Measurements from ENCODE around the gene SCRN3. TPM values are rescaled to one million over a fixed set of nuclear protein-coding genes. Genes with fewer than 3 reads are reported as not detected.
"Not testable (repeated sequence)": the region's sequence is repeated elsewhere in the genome, so short reads cannot be mapped to it uniquely, and the experiment has no call there.

The SCRN3 gene
- total RNA-seq, 1 donor from 2014 or later = 18.0 TPM

DNA sequence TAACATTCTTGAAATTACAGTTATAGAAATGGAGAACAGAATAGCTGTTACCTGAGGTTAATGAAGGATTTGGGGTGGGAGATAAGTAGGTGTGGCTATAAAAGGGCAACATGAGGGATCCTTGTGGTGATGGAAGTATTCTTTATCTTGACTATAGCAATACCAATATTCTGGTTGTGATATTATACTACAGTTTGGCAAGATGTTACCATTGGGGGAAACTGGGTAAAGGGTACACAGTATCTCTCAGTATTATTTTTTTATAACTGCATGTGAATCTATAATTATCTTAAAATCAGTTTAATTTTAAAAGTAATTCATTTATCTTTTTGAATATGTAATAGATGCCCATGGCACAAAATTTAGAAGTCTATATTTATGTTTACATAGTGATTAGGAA lies 8.1 kb downstream of the SCRN3 start:
- H3K36me3 Mint-ChIP-seq (ENCODE audit: insufficient read depth) = peaks cover 4% of the 10 kb centered on the region
- H3K9me3 Mint-ChIP-seq (ENCODE audit: low read depth) = peaks cover 3% of the 10 kb centered on the region
- H3K4me3 Mint-ChIP-seq (ENCODE audit: low read depth) = no peak overlapping the region
- DNase-seq (ENCODE audit: low spot score, unreplicated experiment) = no peak
- H3K27me3 Mint-ChIP-seq = no peaks in the 10 kb centered on the region
- H3K4me1 Mint-ChIP-seq (ENCODE audit: low read depth) = no peaks in the 10 kb centered on the region
- TF ChIP-seq, protein P1, sequence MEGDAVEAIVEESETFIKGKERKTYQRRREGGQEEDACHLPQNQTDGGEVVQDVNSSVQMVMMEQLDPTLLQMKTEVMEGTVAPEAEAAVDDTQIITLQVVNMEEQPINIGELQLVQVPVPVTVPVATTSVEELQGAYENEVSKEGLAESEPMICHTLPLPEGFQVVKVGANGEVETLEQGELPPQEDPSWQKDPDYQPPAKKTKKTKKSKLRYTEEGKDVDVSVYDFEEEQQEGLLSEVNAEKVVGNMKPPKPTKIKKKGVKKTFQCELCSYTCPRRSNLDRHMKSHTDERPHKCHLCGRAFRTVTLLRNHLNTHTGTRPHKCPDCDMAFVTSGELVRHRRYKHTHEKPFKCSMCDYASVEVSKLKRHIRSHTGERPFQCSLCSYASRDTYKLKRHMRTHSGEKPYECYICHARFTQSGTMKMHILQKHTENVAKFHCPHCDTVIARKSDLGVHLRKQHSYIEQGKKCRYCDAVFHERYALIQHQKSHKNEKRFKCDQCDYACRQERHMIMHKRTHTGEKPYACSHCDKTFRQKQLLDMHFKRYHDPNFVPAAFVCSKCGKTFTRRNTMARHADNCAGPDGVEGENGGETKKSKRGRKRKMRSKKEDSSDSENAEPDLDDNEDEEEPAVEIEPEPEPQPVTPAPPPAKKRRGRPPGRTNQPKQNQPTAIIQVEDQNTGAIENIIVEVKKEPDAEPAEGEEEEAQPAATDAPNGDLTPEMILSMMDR (IDR thresholded peaks at IDR 0.05; ENCODE audit: unreplicated experiment) = no peak
- H3K27ac Mint-ChIP-seq = no peak overlapping the region

DNA sequence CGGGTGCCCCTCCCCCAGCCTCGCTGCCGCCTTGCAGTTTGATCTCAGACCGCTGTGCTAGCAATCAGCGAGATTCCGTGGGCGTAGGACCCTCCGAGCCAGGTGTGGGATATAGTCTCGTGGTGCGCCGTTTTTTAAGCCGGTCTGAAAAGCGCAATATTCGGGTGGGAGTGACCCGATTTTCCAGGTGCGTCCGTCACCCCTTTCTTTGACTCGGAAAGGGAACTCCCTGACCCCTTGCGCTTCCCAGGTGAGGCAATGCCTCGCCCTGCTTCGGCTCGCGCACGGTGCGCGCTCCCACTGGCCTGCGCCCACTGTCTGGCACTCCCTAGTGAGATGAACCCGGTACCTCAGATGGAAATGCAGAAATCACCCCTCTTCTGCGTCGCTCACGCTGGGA lies 14.5 kb downstream of the SCRN3 start:
- DNase-seq (ENCODE audit: low spot score, unreplicated experiment); H3K36me3 Mint-ChIP-seq (ENCODE audit: insufficient read depth); H3K4me1 Mint-ChIP-seq (ENCODE audit: low read depth); H3K9me3 Mint-ChIP-seq (ENCODE audit: low read depth); H3K27me3 Mint-ChIP-seq: not testable (repeated sequence)
- H3K27ac Mint-ChIP-seq = peak overlapping the region; percentile 93
- peak overlapping the region; percentile 81 for H3K4me3 Mint-ChIP-seq (ENCODE audit: low read depth)

DNA sequence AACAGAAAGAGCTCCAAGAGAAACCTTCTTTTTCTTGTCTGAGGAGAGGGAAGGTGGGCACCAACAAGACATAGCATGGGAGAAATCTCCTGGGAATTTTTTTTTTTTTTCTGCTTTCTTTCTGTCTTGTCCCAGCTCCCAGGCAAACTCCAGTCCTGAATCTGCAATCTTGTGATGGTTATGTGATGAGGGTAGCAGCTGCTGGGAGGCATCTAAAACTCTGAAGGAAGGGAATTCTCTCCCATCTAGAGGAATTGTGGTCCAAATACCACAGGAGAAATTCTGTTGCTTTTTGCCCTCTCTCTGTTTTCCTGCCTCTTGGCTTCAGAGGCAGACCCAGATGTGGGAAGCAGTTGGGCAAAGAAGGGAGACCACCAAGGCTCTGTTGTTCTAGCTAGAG lies 16.7 kb downstream of the SCRN3 start:
- Mint-ChIP-seq H3K4me3 (ENCODE audit: low read depth) (no peak overlapping the region), H3K4me1 (ENCODE audit: low read depth) (peaks cover 3% of the 10 kb centered on the region), H3K36me3 (ENCODE audit: insufficient read depth) (peaks cover 7% of the 10 kb centered on the region), H3K27ac (no peak overlapping the region), H3K9me3 (ENCODE audit: low read depth) (no peaks in the 10 kb centered on the region), H3K27me3 (no peaks in the 10 kb centered on the region)
- TF ChIP-seq, protein P1 (IDR thresholded peaks at IDR 0.05; ENCODE audit: unreplicated experiment) = no peak
- DNase-seq (ENCODE audit: low spot score, unreplicated experiment) = no peak

DNA sequence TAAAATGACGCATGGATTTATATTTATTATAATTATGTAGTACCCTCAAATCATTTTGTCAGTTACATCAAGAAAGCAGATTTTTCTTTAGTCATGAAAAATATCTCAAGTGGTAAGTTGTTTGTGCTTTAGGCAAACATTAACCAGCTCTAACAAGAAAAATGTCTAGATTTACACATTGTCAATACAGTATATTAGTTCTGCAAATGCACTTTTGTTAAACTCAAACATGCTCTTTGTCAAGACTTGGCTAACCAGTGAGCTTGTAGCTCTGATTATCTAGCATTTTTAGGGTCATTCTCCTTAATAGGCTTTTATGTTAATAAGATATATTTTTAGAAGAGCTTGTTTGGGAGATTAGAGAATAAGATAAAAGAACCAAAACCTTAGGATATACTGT lies 32.7 kb downstream of the SCRN3 start:
- Mint-ChIP-seq H3K4me1 (ENCODE audit: low read depth) (peaks cover 6% of the 10 kb centered on the region), H3K27me3 (no peaks in the 10 kb centered on the region), H3K36me3 (ENCODE audit: insufficient read depth) (peaks cover 23% of the 10 kb centered on the region), H3K9me3 (ENCODE audit: low read depth) (peaks cover 13% of the 10 kb centered on the region), H3K27ac (no peak overlapping the region), H3K4me3 (ENCODE audit: low read depth) (no peak overlapping the region)
- no peak for DNase-seq (ENCODE audit: low spot score, unreplicated experiment)
- TF ChIP-seq, protein P1 (IDR thresholded peaks at IDR 0.05; ENCODE audit: unreplicated experiment) = no peak

DNA sequence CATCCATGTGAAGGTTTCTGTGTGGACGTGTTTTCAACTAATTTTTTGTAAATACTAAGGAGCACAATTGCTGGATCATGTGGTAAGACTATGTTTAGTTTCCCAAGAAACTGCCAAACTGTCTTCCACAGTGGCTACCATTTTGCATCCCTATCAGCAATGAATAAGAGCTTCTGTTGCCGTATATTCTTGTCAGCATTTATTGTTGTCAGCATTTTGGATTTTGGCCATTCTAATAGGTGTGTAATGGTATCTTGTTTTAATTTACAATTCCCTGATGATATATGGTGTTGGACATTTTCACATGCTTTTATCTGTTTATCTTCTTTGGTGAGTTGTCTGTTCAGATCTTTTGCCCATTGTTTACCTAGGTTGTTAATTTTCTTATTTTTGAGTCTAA lies 34.5 kb downstream of the SCRN3 start:
- no peaks in the 10 kb centered on the region for H3K27me3 Mint-ChIP-seq
- no peak for DNase-seq (ENCODE audit: low spot score, unreplicated experiment)
- peaks cover 6% of the 10 kb centered on the region for H3K4me1 Mint-ChIP-seq (ENCODE audit: low read depth)
- peaks cover 13% of the 10 kb centered on the region for H3K9me3 Mint-ChIP-seq (ENCODE audit: low read depth)
- TF ChIP-seq, protein P1 (IDR thresholded peaks at IDR 0.05; ENCODE audit: unreplicated experiment) = no peak
- H3K36me3 Mint-ChIP-seq (ENCODE audit: insufficient read depth) = peaks cover 19% of the 10 kb centered on the region
- H3K4me3 Mint-ChIP-seq (ENCODE audit: low read depth) = no peak overlapping the region
- no peak overlapping the region for H3K27ac Mint-ChIP-seq

DNA sequence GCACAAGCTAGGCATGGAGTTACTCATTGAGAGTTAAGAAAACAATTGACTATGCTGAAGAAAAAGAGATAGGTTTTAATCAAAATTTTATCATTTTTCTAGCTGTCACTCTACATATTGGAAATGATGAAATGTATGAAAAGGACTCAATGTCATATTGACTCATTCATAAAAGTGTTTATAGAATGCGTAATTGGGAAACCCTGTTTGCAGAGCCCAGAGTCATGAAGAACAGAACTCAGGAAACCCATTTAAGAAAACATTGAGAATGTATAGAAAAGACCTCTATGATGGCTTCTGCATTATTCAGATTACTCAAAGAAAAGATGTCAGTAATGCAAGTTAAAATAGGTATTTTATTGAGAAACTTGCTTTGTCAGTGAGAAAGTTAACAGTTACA lies 36.4 kb downstream of the SCRN3 start:
- H3K36me3 Mint-ChIP-seq (ENCODE audit: insufficient read depth) = peaks cover 20% of the 10 kb centered on the region
- H3K9me3 Mint-ChIP-seq (ENCODE audit: low read depth) = peaks cover 13% of the 10 kb centered on the region
- H3K27ac Mint-ChIP-seq = no peak overlapping the region
- peaks cover 6% of the 10 kb centered on the region for H3K4me1 Mint-ChIP-seq (ENCODE audit: low read depth)
- no peak for DNase-seq (ENCODE audit: low spot score, unreplicated experiment)
- TF ChIP-seq, protein P1 (IDR thresholded peaks at IDR 0.05; ENCODE audit: unreplicated experiment) = no peak
- no peaks in the 10 kb centered on the region for H3K27me3 Mint-ChIP-seq
- no peak overlapping the region for H3K4me3 Mint-ChIP-seq (ENCODE audit: low read depth)
